Spleen (tissue), 11 donors: Measurements from ENCODE around the gene KIZ. TPM values are rescaled to one million over a fixed set of nuclear protein-coding genes. Genes with fewer than 3 reads are reported as not detected.

Experiments used
- DNase-seq: peaks from one replicate; pipeline ENCODE4 v3.0.0-alpha.2; 2020
- H3K27ac ChIP-seq, 8 donors: fragments of 200-600 bp; sonication (generic) in 7 of 8; 1 replicate in 4 of 8; 2 replicates in 4 of 8; pipeline versions ENCODE4 v1.5.0 to v1.8.0; 2016 to 2021; ENCODE audit warnings: inconsistent platforms in 4 of 8, mild to moderate bottlenecking in 4 of 8, moderate library complexity in 1 of 8
- H3K27me3 ChIP-seq, 7 donors: fragments of 200-600 bp; sonication (generic) in 6 of 7; replicated peaks in 1 of 7; 1 replicate in 4 of 7; 2 replicates in 3 of 7; pipeline versions ENCODE4 v1.5.0 to v1.8.0; 2016 to 2021; ENCODE audit warnings: inconsistent platforms in 3 of 7, mild to moderate bottlenecking in 1 of 7
- H3K36me3 ChIP-seq, 6 donors: fragments of 200-600 bp; sonication (generic) in 5 of 6; 1 replicate in 4 of 6; 2 replicates in 2 of 6; pipeline versions ENCODE4 v1.5.0 to v1.8.0; 2016 to 2021; ENCODE audit warnings: inconsistent platforms in 2 of 6
- H3K4me1 ChIP-seq, 6 donors: fragments of 200-600 bp; sonication (generic) in 5 of 6; 1 replicate in 3 of 6; 2 replicates in 3 of 6; pipeline versions ENCODE4 v1.5.0 to v1.8.0; 2016 to 2021; ENCODE audit warnings: inconsistent platforms in 3 of 6
- H3K4me3 ChIP-seq, 8 donors: fragments of 200-600 bp; sonication (generic) in 7 of 8; 1 replicate in 4 of 8; 2 replicates in 4 of 8; pipeline versions ENCODE4 v1.5.0 to v1.8.0; 2016 to 2021; ENCODE audit warnings: inconsistent platforms in 4 of 8, mild to moderate bottlenecking in 4 of 8, moderate library complexity in 2 of 8
- H3K9me3 ChIP-seq, 8 donors: fragments of 200-600 bp; sonication (generic) in 7 of 8; 1 replicate in 4 of 8; 2 replicates in 4 of 8; pipeline versions ENCODE4 v1.5.0 to v1.8.0; 2016 to 2021; ENCODE audit warnings: inconsistent platforms in 4 of 8
- POLR2A ChIP-seq, 3 donors: fragments of 450-650 bp; IDR thresholded peaks; one replicate each; pipeline ENCODE4 v1.5.1; 2017; ENCODE audit warnings: antibody characterized with exemption in 3 of 3, mild to moderate bottlenecking in 1 of 3
- POLR2AphosphoS5 ChIP-seq, 3 donors: sonication (generic); formaldehyde crosslinking; IDR thresholded peaks; one replicate each; pipeline ENCODE4 v1.5.1; 2017; ENCODE audit warnings: antibody characterized with exemption in 3 of 3
- WGBS, 5 donors: extraction: QIAGEN DNeasy Blood & Tissue Kit in 3 of 5; methylation state at CpG; one replicate each; pipeline versions ENCODE4 v1.1.5 to v1.1.7; 2013 to 2018; 5-methylcytosine and 5-hydroxymethylcytosine counted together
- intact Hi-C: fragments of 100-400 bp; cut with DNase I; formaldehyde crosslinking; loops from one replicate; pipeline ENCODE4 v1.15.0; 2023; ENCODE audit warnings: low total_unique reads
- polyA plus RNA-seq, 3 donors: library from polyadenylated mRNA; stranded (reverse); fragments of 200-250 nt; gene quantifications; one replicate each; pipeline ENCODE4 v1.2.1, GENCODE V29; 2013
- small RNA-seq, 4 donors: library from RNA; depleted of rRNA; stranded (forward); fragments of <200 nt; gene quantifications; one replicate each; pipeline ENCODE3, GENCODE V24; 2016
- total RNA-seq, 7 donors: library from RNA; depleted of rRNA in 3 of 7; stranded (reverse); fragments of >200 nt in 3 of 7; fragmentation: NEBNext Ultra II Directional in 4 of 7; extraction: Animal tissue kit (Norgen Biotek cat#: 25700) in 4 of 7; gene quantifications; one replicate each; pipeline versions ENCODE4 v1.1.0 to v1.2.1, GENCODE V29; 2016 to 2021
- TF ChIP-seq, protein P1 (sequence below), 11 experiments: fragments of 200-600 bp in 7 of 11; fragments of 450-650 bp in 4 of 11; sonication (generic) in 4 of 11; IDR thresholded peaks in 8 of 11; conservative IDR thresholded peaks in 3 of 11; 1 replicate in 7 of 11; 2 replicates in 4 of 11; pipeline versions ENCODE4 v1.4.0 to v1.8.0; 2016 to 2021; ENCODE audit warnings: antibody characterized with exemption in 11 of 11, inconsistent platforms in 4 of 11, mild to moderate bottlenecking in 1 of 11
- donor health status: healthy with polysubstance abuse.
- donor health status: DM: no; HTN: no; CAD: no; lungs with moderate emphysema.
- donor health status: DM: no; HTN: no; CAD: no.
- donor health status: Bipolar disorder and iron deficiency.
- donor health status: healthy.
- donor health status: DM: no; HTN: no; CAD: no.
- donor health status: DM: yes; HTN: yes; CAD: no.

The KIZ gene
- total and polyA plus RNA-seq, 10 donors: 9.5 to 57.9 (median 20.2) TPM

DNA sequence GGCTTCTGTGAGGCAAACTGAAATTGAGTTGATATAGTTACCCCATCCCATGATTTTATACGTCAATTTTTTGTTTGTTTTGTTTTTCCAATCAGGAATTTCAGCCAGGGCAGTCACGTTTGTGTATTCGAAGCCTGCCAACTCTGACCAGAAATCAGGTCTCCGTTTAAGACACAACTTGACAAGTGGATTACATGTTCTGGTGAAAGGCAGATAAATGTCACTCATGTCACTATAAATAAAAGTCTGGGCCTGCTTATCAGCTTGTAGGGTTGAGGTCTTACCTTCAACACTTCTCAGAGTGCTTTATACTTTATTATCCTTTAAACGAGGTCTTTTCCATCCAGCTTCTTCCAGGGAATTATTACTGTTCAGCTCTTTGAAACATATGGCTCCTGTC is 168.9 kb downstream of the KIZ start:
- intact Hi-C loops: no loop called here
- TF ChIP-seq, protein P1, sequence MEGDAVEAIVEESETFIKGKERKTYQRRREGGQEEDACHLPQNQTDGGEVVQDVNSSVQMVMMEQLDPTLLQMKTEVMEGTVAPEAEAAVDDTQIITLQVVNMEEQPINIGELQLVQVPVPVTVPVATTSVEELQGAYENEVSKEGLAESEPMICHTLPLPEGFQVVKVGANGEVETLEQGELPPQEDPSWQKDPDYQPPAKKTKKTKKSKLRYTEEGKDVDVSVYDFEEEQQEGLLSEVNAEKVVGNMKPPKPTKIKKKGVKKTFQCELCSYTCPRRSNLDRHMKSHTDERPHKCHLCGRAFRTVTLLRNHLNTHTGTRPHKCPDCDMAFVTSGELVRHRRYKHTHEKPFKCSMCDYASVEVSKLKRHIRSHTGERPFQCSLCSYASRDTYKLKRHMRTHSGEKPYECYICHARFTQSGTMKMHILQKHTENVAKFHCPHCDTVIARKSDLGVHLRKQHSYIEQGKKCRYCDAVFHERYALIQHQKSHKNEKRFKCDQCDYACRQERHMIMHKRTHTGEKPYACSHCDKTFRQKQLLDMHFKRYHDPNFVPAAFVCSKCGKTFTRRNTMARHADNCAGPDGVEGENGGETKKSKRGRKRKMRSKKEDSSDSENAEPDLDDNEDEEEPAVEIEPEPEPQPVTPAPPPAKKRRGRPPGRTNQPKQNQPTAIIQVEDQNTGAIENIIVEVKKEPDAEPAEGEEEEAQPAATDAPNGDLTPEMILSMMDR (IDR thresholded peaks at IDR 0.05 in 8 of 11, conservative IDR thresholded peaks at IDR 0.05 in 3 of 11): no peak
- TF ChIP-seq POLR2A (IDR thresholded peaks at IDR 0.05): no peak
- no peak for TF ChIP-seq POLR2AphosphoS5 (IDR thresholded peaks at IDR 0.05)
- Histone ChIP-seq H3K36me3 (no peaks in the 10 kb centered on the region), H3K27me3 (no peaks in the 10 kb centered on the region), H3K9me3 (no peaks in the 10 kb centered on the region), H3K4me3 (no peak overlapping the region), H3K4me1 (no peaks in the 10 kb centered on the region), H3K27ac (no peak overlapping the region)
- WGBS, 5 donors: 74 to 86% (median 80%) methylated on average over 5 of the region's 5 CpGs
- no peak for DNase-seq

Small RNA genes within 50 kb of the gene (small RNA-seq; reads per million reads assigned to genes)
- 0 reads per million in 4 donors for gene RNA5SP477

Other genes with a start within 250 kb of the KIZ start
- gene LINC00237, start 19.7 kb upstream of the KIZ start, total RNA-seq: not detected
- under 1 TPM in 1 of 3 donors, not detected in 2; 0.05 TPM for gene LINC00237, start 19.7 kb upstream of the KIZ start, polyA plus RNA-seq
- 10 to 100 TPM; 54.9 to 92.6 (median 66.2) TPM for gene XRN2, start 177.2 kb downstream of the KIZ start, total RNA-seq
- 10 to 100 TPM; 19.3 to 27.5 (median 20.2) TPM for gene XRN2, start 177.2 kb downstream of the KIZ start, polyA plus RNA-seq